Suppressor macrophage (primary cell): ENCODE data around the gene ATG4D.

Experiments used
- DNase-seq, 4 experiments: peaks; one replicate each; pipeline ENCODE4 v3.0.0-alpha.2; 2020 to 2022
- total RNA-seq, 17 experiments: gene quantifications; one replicate each; lab custom pipeline; 2026; ENCODE audit warnings: mixed read lengths in 6 of 17, inconsistent platforms in 3 of 17; lab: John Stamatoyannopoulos, UW

Gene ATG4D
- 6.4 to 23.7 (median 13.2) reads per million in 17 experiments for total RNA-seq

DNA sequence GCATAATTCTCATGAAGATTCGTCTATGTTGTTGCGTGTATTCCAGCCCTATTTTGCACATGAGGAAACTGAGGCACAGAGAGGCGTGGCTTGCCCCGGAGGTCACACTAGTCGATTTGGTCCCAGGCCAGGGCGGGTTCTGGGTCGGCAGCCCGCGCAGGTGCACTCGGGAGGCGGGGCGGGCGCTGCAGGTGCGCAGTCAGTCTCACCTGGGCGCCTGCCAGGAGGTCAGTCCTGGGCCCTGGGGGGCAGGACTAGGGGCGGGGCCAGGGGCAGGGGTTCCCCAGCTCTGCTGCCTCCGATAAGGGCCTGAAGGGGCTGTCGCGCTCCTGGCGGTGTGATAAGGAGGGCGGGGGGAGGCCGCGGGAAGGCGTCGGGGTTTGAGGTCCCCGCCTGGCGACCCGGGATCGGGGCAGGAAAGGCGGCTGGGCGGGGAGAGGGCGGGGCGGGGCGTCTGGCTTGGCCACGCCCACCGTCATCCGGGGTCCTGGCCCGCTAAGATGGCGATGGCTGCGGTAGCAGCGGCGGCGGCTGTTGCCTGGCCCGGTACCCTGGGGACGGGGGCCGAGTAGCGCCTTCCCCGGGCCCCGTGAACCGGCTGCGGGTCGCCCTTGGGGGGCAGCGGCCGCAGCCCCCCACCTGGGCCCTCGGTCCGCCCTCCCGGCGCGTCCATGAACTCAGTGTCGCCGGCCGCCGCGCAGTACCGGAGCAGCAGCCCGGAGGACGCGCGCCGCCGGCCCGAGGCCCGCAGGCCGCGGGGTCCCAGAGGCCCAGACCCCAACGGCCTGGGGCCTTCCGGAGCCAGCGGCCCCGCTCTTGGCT lies at the start of gene ATG4D:
ATG4D (plus strand) TSS at position 485 of the 822 bp plus-strand sequence; CDS start at position 672, 187 bp downstream.
- DNase-seq: peak; percentile 78 to 92 (median 89)

DNA sequence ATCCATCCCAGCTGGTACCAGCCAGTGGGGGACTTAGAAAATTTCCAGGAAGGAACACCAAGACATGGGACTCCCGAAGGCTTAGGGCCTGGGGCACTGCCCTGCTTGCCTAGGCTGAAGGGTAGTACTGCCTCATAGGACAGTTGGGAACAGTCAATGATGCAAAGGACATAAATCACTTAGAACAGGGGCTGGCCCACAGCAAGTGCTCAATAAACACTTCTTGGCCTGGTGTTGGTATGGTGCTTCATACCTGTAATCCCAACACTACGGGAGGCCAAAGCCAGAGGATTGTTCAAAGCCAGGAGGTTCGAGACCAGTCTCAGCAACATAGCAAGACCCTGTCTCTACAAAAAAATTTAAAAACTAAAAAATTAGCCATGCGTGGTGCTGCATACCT lies 46.3 kb upstream of the ATG4D start:
- DNase-seq: no peak

DNA sequence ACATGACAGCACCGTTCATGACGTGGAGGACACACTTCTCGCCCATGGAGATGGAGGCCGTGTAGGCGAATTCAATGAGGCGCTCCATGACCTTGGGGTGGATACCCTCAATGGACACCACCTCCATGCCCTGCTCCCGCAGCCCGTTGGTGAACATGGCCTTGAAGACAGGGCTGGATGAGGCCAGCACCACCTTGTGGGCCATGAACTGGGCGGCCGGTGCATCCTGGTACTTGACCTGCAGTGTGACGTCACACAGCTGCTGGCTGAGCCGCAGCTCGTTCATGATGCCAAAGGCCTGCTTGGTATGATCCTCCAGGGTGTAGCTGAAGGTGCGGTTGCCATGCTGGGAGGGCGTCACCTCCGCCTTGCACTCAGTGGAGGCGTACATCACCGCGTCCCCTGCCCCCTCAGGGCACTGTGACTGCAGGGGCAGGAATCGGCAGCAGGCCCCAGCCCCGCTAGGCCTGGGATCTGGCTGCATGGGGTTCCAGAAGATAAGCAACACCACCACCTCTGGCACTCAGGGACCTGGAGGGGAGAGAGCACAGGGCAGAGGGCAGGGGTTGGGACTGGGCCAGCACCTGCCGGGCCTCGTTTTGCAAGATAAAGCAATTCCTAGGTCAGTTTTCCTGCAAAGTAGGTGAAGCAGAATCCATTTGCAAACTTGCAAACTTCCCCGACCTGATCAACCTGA lies 44.0 kb upstream of the ATG4D start:
- DNase-seq: no peak

DNA sequence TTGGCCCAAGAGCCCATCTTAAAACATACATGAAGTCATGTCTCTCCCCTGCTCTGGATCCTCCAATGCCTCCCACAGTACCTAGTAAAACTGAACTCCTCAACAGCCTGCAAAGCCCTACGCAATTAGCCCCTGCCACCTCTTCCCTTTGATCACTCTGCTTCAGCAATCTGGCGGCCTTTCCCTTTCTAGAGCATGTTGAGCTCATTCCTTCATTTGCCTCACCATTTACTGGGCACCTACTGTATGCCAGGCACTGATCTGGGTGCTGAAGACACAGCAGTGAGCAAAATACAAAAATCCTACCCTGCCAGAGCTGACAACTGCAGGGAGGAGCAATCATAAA lies 43.5 kb upstream of the ATG4D start:
- no peak for DNase-seq

DNA sequence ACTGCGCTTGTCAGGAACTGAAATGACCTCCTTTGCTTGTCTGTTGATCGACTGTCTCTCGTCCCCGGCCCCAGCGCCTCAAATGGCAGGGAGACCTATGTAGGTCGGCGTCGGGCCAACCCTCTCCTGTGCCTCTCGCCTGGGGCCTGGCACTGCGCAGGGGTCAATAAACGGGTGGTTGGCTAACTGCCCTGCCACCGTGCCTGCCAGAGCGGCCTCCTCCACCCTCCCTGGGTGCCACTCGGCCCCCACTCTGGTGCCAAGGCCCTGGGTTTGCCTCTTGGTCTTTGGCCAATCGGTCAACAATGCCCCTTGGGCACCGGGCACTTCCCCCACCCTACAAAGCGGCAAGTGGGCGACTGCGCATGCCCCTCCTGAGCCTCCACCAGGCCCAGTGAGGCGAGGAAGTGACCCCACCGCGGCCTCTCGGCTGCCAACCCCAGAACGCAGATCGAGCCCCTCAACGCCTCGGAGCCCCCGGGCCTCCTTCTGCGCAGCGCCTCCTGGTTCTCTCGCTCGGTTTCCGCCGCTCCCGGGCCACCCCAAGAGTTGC lies 41.7 kb upstream of the ATG4D start:
- DNase-seq: peak; percentile 74 to 87 (median 78)

DNA sequence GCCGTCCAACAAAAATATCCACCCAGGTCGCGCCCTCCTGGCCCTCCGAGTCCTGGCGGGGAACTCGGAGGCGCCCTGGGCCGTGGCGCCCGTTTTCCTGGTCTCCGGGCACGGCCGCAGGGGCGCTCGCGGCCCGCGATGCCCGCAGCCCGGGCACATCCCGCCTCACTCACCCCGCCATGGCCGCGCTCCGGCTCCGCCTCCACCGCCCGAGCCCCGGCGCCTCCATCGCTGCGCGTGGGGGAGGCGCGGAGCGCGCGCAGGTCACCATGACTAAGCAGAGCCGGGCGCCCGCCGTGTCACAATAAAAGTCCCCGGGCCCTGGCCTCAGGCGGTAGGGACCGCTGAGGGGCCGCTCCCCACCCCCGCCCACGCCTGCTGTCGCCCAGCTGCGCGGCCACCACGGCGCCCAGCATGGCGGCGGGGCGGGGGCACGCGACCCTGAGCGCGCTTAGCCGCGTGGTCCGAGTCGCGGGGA lies 41.1 kb upstream of the ATG4D start:
- DNase-seq: peak; percentile 95 to 98 (median 96)

DNA sequence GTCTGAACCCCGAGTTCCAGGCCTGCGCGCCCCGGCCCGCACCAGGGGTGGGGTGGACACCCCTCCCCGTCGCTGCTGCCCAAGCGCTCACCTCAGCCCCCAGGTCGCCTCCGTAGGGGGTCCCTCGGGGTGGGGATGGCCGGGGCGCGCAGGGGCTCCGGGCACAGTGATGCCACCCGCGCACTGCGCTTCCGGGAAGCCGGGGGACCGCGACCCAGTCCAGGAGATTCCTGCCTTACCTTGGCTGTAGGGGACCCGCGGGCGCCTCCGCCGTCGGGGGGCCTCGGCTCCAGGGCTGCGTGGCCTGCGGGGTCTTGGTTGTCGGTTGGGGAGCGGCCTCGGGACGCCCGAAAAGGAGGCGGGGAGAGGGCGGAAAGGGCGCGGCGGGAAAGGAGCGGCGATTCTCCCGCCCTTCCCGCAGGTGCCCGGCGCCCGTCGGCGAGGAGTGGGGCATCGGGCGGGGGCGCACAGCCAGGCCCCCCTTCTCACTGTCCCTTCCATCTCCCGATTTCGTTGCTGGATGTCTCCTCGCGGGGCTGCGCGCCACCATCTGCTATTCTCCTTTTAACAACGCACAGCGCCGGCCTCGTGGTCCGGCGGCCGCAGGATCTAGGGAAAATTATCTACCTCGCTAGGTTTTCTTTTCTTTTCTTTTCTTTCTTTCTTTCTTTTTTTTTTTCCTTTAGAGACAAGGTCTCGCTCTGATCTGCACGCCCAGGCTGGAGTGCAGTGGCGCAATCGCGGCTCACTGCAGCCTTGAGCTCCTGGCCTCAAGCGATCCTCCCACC lies 40.5 kb upstream of the ATG4D start, which contains the start of gene KEAP1:
KEAP1 (minus strand) TSS at position 355 of the 788 bp plus-strand sequence. CDS start 3,323 bp downstream, outside the sequence.
- peak; percentile 28 to 63 (median 42) for DNase-seq

DNA sequence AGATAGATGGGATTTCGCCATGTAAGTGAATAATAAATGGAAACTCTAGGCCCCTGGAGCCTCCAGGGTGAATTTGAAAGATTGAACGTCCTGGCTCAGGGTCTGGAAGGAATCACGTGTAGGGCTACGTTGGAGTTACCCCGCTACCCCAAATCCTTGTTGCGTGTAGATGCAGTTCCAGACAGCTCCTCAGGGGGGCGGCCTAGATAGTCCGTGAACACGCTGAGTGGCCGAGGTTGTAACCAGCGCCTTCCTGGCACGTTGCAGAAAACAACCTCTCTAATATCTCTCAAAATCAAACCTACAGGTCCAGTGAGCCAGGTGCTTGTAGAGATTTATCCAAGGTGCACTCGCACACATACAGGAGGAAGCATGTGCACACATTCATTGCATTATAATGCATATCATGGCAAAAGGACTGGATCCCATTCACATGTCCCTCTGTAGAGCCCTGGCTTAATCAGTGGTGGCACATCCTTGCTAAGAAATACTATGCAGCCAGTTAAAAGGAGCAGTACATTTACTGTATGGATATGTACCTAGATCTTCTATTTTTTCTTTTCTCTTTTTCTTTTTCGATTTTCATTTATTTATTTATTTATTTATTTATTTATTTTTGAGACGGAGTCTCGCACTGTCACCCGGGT lies 38.0 kb upstream of the ATG4D start:
- peak; percentile 82 to 91 (median 86) for DNase-seq

DNA sequence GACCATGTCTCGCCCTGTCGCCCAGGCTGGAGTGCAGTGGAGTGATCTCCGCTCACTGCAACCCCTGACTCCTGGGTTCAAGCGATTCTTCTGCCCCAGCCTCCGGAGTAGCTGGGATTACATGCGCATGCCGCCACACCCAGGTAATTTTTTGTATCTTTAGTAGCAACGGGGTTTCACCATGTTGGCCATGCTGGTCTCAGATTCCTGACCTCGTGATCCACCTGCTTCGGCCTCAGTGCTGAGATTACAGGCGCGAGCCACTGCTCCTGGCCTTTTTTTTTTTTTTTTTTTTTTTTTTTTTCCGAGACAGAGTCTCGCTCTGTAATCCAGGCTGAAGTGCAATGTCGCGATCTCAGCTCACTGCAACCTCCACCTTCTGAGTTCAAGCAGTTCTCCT lies 35.7 kb upstream of the ATG4D start:
- no peak for DNase-seq

DNA sequence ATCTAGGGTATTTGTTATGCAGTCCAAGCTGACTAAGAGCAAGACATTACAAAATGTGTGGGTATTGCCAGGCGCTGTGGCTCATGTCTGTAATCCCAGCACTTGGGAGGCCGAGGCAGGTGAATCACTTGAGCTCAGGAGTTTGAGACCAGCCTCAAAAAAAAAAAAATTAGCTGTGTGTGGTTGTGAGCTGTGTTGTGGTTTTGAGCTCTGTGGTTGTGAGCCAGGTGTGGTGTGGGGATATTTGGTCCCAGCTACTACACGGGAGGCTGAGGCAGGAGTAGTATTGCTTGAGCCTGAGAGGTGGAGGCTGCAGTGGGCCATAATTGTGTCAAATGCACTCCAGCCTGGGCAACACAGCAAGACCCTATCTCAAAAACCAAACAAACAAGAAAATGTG lies 35.0 kb upstream of the ATG4D start:
- no peak for DNase-seq

DNA sequence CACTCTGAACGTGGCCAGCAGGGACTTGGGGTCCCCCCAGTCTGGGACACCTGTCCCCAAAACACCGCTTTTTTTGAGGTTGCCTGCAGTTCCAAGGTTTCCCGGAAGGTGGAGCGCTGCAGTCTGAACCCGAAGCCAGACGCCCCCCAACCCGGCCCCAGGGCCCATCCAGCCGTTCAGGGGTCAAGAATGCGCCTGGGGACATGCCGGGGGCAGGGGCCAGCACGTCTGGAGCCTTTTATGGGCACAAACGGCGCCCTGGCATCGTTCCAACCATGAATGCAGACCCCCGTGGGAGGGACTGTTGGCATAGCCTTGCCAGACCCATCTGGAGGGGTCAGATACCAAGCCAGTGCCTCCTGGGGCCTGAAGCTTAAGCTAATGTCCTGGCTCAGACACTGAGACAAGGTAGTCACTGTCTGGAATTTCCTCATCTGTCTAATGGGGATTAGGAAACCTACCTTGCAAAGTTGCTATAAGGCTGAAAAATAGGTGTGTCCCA lies 33.4 kb upstream of the ATG4D start:
- DNase-seq: peak; percentile 16 to 49 (median 35)

DNA sequence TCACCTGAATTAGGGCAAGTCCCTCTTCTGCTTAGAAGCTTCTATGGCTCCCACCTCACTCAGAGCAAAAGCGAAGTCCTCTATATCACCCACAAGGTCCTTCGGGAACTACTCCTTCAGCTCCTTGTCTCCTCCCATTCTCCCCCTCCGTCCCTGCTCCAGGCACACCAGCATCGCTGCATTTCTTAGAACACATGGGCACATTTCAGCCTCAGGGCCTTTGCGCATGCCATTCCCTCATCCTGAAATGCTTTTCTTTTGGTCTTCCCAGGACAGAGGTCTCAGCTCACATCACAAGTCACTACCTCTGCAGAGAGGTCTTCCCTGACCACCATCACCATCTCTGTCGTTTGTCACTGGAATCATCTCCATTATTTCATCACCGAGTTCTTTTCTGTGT lies 30.5 kb upstream of the ATG4D start:
- DNase-seq: no peak

DNA sequence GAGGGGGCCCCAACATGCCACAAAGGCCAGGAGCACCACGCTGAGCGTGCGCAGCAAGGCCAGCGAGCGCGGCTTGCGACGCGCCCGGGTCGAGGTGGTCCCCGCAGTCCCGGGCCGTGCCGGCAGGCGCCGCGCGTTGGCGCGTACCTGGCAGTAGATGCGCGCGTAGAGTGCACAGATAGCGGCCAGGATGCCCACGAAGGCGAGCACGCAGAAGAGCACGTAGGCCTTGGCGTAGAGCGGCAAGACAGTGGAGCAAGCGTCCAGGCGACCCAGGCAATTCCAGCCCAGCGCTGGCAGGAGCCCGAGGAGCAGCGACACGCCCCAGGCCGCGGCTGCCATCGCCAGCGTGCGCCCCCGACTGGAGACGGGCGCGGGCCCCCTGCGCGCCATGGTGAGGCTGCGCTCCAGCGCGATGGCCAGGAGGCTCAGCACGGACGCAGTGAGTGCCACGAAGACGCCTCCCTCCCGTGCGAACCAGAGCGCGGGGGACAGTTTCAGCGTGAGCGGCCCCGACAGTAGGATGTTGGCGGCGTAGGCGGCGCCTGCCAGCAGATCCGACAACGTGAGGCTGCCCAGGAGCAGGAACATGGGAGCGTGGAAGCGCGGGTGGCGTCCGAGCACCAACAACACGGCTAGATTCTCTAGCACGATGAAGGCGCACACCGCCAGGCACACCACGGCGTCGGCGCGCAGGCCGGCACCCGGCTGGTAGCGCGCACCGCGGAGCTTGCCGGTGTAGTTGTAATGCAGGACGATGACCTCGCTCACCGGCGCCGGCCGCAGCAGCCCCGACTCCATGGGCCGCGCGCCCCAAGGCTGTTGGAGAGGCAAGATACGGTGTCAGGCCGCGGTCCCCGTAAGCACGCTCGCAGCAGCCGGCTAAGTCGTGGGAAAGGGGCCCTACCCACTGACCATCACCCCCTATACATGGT lies 29.2 kb upstream of the ATG4D start:
- DNase-seq: peak in 1 of 4 experiments; percentile 18

DNA sequence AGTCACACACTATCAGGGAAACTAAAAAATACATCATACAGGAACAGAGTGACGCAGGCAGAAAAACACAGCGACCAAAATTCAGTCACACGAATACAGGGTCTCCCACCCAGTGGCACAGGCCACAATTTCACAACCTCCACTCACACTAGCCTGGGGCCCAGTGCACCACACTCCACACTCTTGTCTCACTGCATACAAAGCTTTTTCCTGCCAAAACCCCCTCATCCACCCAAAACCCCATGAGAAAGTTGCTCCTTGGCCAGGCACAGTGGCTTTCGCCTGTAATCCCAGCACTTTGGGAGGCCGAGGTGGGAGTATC lies 27.7 kb upstream of the ATG4D start:
- DNase-seq: no peak

DNA sequence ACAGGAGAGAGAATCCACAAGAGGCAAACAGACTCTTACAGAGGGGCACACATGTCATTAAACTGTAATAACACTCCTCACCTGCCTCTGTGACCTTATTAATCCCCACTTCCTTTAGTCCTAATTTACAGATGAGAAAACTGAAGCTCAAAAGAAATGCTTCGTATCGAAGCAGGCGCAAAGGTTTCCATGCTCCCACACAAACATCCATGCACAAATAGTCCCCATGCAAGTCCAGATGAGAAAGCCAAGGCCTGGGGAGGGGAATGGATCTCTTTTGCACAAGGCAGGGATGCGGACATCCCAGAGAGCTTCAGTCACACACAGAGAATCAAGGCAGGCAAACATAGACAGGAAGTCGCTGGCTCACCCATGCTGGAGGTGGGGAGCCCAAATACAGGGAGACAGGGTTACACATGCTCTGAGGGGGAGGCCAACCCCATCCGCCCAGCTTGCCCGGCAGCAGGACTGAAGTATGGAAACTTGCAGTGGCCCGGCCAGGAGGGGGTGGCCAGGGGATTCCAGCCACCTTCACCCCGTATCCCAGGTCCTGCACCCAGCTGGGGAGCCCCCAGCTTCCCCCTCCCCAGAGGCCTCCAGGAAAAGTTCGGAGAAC lies 26.9 kb upstream of the ATG4D start:
- no peak for DNase-seq

DNA sequence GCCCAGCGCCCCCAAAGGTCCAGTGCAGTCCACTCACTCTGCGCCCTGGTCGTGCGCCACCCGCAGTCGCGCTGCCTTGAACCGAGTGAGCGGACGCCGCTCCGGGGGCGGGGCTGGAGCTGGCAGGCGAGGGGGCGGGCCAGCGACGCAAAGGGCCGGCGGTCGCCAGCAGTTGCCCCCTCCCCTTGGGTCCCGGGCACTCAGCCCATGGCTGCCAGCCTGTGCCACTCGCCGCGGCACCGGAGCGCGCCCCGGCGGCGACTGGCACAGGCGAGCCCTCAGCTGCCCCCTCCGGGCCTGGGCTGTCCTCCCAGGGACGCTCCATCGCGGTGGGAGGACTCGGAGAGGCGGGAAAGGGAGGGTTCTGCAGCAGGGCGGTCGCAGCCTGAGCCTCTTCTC lies 26.3 kb upstream of the ATG4D start, which contains the start of gene S1PR5:
S1PR5 (minus strand) TSS at position 87 of the 399 bp plus-strand sequence. CDS start 2,436 bp downstream, outside the sequence.
- peak in 2 of 4 experiments; percentile 10 to 42 for DNase-seq

DNA sequence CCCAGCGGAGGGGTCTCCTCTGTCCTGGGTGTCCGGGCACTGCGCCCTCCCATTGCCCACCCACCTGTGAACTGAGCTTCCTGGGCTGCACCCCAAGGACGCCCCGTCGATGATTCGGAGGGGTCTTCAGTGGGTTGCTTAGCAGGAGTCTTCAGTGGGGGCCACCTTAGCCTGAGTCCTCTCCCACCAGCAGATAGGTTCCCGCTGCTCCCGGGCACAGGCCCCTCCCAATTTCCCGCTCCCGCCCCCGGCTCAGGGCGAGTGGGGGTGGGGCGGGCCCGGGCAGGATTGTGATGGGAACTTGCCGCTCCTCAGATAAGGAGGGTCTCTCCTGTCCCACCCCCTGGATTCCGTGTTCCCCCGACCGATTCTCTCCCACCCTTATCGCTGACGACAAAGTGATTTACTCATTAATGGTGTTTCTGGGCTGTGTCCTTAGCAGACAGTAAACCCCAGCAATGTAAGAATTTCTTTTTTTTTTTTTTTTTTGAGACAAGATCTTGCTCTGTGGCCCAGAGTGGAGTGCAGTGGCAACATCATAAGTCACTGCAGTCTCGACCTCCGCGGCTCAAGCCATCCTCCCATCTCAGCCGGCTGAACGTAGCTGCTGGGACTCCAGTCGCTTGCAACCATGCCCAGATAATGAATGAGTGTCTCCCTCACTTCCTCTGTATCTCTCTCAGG lies 25.8 kb upstream of the ATG4D start:
- peak in 3 of 4 experiments; percentile 15 to 37 (median 25) for DNase-seq

DNA sequence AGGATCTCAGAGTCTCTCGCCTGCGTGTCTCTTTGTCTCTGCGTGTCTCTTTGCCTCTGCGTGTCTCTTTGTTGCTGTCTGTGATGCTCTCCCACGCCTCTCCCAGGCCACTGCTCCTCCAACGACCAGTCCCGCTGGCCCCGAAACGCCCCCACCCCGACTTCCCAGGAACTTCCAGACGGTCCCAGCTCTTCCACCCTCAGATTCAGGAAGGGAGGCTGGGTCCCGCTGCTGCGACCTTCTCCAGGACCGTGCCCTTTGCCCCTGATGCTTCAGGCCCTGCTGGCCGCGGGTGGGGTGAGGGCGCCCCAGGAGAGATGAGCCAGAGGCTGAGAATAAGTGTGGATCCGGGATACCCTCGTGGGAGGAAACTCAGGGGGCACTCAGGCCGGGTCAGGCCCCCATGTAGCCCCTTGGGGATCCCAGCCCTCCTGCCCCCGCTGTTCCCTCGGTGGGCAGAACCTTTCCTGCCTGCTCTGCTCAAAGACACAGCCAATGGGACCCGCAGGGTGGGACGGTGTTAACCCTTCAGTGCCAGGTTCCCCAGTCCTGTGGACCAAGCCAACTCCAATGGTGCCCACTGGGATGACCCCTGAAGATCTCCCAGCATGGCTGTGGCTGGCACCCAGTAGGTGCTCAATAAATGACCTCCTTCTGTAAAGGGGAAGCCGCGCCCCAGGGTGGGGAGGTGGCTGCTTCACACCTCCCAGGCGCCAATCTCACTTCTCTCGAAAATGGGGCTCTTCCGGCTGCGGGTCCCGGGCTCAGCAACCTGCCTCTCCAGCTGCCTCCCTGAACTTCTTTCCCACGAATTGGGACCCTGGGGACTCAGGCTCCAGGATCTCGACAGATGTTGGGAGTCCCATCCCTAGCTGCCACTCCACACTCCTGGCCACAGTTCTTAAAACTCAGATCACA lies 25.0 kb upstream of the ATG4D start:
- DNase-seq: peak in 2 of 4 experiments; percentile 30 to 33
